ENCODE data around the gene CNTNAP2. TPM values are rescaled to one million over a fixed set of nuclear protein-coding genes. Genes with fewer than 3 reads are reported as not detected.

The CNTNAP2 gene
- total and polyA plus RNA-seq, 2 of the 4 experiments (the other 2 are of a cell fraction): not detected

DNA sequence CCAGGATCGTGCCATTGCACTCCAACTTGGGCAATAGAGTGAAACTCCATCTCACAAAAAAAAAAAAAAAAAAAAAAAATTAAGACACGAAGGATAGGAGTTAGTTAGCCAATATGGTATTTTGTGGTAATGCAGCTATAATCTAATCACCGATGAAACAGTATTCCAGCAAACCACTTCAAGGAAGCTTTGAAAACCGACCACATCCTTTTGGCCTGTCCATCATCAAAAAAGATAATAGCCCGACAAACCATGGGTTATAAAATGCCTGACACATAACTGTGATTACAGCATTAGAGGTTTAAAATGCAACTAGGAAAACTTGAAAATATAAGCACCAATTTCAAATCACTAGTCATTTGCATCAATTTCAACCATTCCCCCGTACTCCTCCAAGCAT lies 1745.3 kb downstream of the CNTNAP2 start:
- Histone ChIP-seq H3K4ac (ENCODE audit: low read depth, low read length) (no peak overlapping the region), H4K8ac (ENCODE audit: low read depth in 2 of 2, low read length in 2 of 2) (no peak overlapping the region), H3K36me3 (ENCODE audit: control insufficient read depth, insufficient read depth, low read length) (no peaks in the 10 kb centered on the region), H4K20me1 (ENCODE audit: insufficient read depth, low read length) (no peaks in the 10 kb centered on the region), H3K4me1 (ENCODE audit: control insufficient read depth, insufficient read depth, low read length) (no peaks in the 10 kb centered on the region), H2AFZ (replicated peaks; ENCODE audit: low read length, poor library complexity) (no peak overlapping the region), H3K18ac (ENCODE audit: low read depth, low read length) (no peak overlapping the region), H4K91ac (ENCODE audit: insufficient read depth, low read depth, low read length) (no peak overlapping the region), H3K79me1 (ENCODE audit: low read depth in 1 of 2, low read length in 2 of 2) (no peaks in the 10 kb centered on the region), H4K5ac (ENCODE audit: low read depth, low read length) (no peak overlapping the region), H3K23ac (ENCODE audit: low read depth, low read length) (no peak overlapping the region), H2BK20ac (ENCODE audit: low read depth, low read length) (no peak overlapping the region), H3K4me2 (ENCODE audit: low read depth, low read length) (no peak overlapping the region), H2BK120ac (ENCODE audit: low read depth, low read length) (no peak overlapping the region), H3K56ac (ENCODE audit: extremely low read depth, insufficient read depth, low read length) (no peak overlapping the region), H3K4me3 (ENCODE audit: insufficient read depth, low read depth, low read length) (no peak overlapping the region), H3K27ac (ENCODE audit: insufficient read depth, low read length) (no peak overlapping the region), H3K14ac (replicated peaks; ENCODE audit: low read depth, low read length) (no peak overlapping the region), H3K27me3 (ENCODE audit: control insufficient read depth, insufficient read depth, low read length) (no peaks in the 10 kb centered on the region), H3K9me1 (ENCODE audit: insufficient read depth, low read length) (no peaks in the 10 kb centered on the region), H2BK15ac (ENCODE audit: low read depth, low read length) (no peak overlapping the region), H2AK5ac (ENCODE audit: low read depth, low read length) (no peak overlapping the region), H3K9me3 (ENCODE audit: control insufficient read depth, insufficient read depth, low read length) (no peaks in the 10 kb centered on the region), H3K9ac (ENCODE audit: low read depth, low read length) (no peak overlapping the region), H2BK5ac (ENCODE audit: low read depth, low read length, poor library complexity, severe bottlenecking) (no peak overlapping the region), H2AK9ac (replicated peaks; ENCODE audit: low read depth, low read length, poor library complexity) (no peak overlapping the region)
- ATAC-seq (ENCODE audit: low read depth) (no peak), DNase-seq (no peak)
- no CpG with 5 or more reads among the region's 6 CpGs for WGBS, 2 experiments (ENCODE audit: extremely low coverage in 2 of 2, insufficient read length in 1 of 2)
- ChIA-PET CTCF (no interaction called here), POLR2A (ENCODE audit: unreplicated experiment) (interaction anchor here (0.6 kb wide), 1 partner anchor 92 kb away, joined by 3 read pairs; no protein-coding TSS in a partner anchor)
- in situ Hi-C loops (cut with MboI; ENCODE audit: low sequenced_read_pairs) (no loop called here), dilution Hi-C loops (cut with HindIII; ENCODE audit: low sequenced_read_pairs, unreplicated experiment) (no loop called here), intact Hi-C loops (cut with micrococcal nuclease) (no loop called here)
- TF ChIP-seq MXI1 (IDR thresholded peaks at IDR 0.05; ENCODE audit: borderline replicate concordance, low read depth, low read length) (no peak), NFE2L2 (IDR thresholded peaks at IDR 0.05; ENCODE audit: low read depth, low read length) (no peak), FOS (IDR thresholded peaks at IDR 0.05; ENCODE audit: low read depth, low read length) (no peak), SMC3 (IDR thresholded peaks at IDR 0.05; ENCODE audit: low read depth, low read length) (no peak), CHD1 (IDR thresholded peaks at IDR 0.05; ENCODE audit: low read depth, low read length) (no peak), RAD21 (IDR thresholded peaks at IDR 0.05; ENCODE audit: low read length) (no peak), CEBPB (IDR thresholded peaks at IDR 0.05; ENCODE audit: low read depth, low read length) (no peak)
- TF ChIP-seq, protein P1, sequence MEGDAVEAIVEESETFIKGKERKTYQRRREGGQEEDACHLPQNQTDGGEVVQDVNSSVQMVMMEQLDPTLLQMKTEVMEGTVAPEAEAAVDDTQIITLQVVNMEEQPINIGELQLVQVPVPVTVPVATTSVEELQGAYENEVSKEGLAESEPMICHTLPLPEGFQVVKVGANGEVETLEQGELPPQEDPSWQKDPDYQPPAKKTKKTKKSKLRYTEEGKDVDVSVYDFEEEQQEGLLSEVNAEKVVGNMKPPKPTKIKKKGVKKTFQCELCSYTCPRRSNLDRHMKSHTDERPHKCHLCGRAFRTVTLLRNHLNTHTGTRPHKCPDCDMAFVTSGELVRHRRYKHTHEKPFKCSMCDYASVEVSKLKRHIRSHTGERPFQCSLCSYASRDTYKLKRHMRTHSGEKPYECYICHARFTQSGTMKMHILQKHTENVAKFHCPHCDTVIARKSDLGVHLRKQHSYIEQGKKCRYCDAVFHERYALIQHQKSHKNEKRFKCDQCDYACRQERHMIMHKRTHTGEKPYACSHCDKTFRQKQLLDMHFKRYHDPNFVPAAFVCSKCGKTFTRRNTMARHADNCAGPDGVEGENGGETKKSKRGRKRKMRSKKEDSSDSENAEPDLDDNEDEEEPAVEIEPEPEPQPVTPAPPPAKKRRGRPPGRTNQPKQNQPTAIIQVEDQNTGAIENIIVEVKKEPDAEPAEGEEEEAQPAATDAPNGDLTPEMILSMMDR (conservative IDR thresholded peaks at IDR 0.05; ENCODE audit: low read depth, low read length): no peak
- no TSS peak for BruUV-seq (replicated peaks)
